Psoas muscle (tissue), 8 donors: ENCODE measurements around the gene RGS1. TPM values are rescaled to one million over a fixed set of nuclear protein-coding genes. Genes with fewer than 3 reads are reported as not detected.

Experiments
- ATAC-seq, 4 donors: fragments of 200-7000 bp; cut with Tn5 transposase; one replicate each; pipeline ENCODE4 v1.9.1; 2020; ENCODE audit warnings: moderate library complexity in 3 of 4, mild to moderate bottlenecking in 2 of 4
- DNase-seq, 2 donors: peaks; one replicate each; pipeline ENCODE4 v3.0.0-alpha.2; 2020
- H3K27ac ChIP-seq: fragments of 200-600 bp; one replicate; pipeline ENCODE4 v1.8.0; 2022
- H3K27me3 ChIP-seq, 3 donors: fragments of 200-600 bp in 1 of 3; one replicate each; pipeline versions ENCODE4 v1.6.1 to v1.8.0; 2013 to 2022; ENCODE audit warnings: low read length in 2 of 3, mild to moderate bottlenecking in 2 of 3, moderate library complexity in 1 of 3; ENCODE audit not compliant: insufficient read depth in 3 of 3
- H3K36me3 ChIP-seq, 2 donors: fragments of 200-600 bp in 1 of 2; one replicate each; pipeline versions ENCODE4 v1.6.1 to v1.8.0; 2013 to 2022; ENCODE audit warnings: low read depth in 1 of 2, mild to moderate bottlenecking in 1 of 2, moderate library complexity in 1 of 2; ENCODE audit not compliant: insufficient read depth in 1 of 2
- H3K4me1 ChIP-seq: fragments of 200-600 bp; one replicate; pipeline ENCODE4 v1.8.0; 2022
- H3K4me3 ChIP-seq: fragments of 200-600 bp; one replicate; pipeline ENCODE4 v1.8.0; 2022; ENCODE audit warnings: mild to moderate bottlenecking
- H3K9me3 ChIP-seq: fragments of 200-600 bp; one replicate; pipeline ENCODE4 v1.8.0; 2022
- WGBS, 3 donors: extraction: QIAGEN DNeasy Blood & Tissue Kit; methylation state at CpG; one replicate each; pipeline versions ENCODE4 v1.1.6 to v1.1.7; 2013; 5-methylcytosine and 5-hydroxymethylcytosine counted together
- intact Hi-C, 2 donors: fragments of 100-400 bp; cut with DNase I; formaldehyde crosslinking; loops; one replicate each; pipeline versions ENCODE4 v1.11.0 to v1.14.2; 2022
- polyA plus RNA-seq, 3 donors: library from polyadenylated mRNA; stranded (reverse); fragments of 200-250 nt; gene quantifications; one replicate each; pipeline ENCODE4 v1.2.3, GENCODE V29; 2013
- total RNA-seq, 4 donors: library from RNA; stranded (reverse); fragmentation: NEBNext Ultra II Directional in 2 of 4; extraction: Animal tissue kit (Norgen Biotek cat#: 25700) in 2 of 4; gene quantifications; one replicate each; pipeline versions ENCODE4 v1.2.1 to v1.2.4, GENCODE V29; 2021 to 2023
- TF ChIP-seq, protein P1 (sequence below): fragments of 200-600 bp; IDR thresholded peaks from one replicate; pipeline ENCODE4 v1.8.0; 2022; ENCODE audit warnings: antibody characterized with exemption
- donor health status: healthy with polysubstance abuse.
- donor health status: DM: no; HTN: no; CAD: no; lungs with moderate emphysema.
- donor health status: Bipolar disorder and iron deficiency.
- donor health status: healthy.
- donor health status: DM: yes; HTN: yes; CAD: no.
- donor health status: DM: no; HTN: no; CAD: no.
- donor health status: DM: no; HTN: no; CAD: no.
- donor health status: DM: yes; HTN: yes; CAD: no.

The RGS1 gene
- total and polyA plus RNA-seq, 7 donors, result 0.06 to 1.7 (median 1.3) TPM

DNA sequence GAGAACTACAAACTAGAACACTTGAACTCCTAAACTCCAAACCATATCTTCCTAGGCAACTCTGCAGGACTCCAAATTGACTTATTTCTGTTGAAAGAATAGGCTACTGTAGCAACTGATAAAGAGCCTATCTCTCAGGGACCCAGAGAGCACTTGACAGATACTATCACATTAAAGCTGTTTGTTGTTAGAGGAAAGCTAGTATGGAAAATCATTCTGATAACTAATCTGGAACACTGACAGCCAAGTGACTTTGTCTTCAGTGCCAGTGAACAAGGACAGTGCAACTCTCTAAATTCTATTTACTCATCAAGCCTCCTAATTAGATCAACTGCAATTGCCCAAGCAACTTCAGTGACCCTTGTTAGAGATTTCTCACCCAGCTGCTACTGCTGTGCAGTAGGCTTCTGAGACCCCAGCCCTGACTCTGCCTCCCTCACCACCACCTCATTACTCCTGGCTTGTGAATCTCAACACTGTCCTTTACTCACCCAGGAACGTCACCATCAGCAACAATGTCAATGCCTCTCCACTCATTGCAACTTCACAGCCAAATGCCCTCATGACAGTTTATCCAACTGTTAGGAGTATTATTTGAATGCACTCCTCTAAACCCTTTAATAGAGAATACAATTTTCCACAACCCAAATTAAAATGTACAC is 53.0 kb downstream of the RGS1 start:
- intact Hi-C loops, result no loop called here
- WGBS, 3 donors, result 84 to 96% (median 95%) methylated on average over 1 of the region's 1 CpG
- Histone ChIP-seq H3K27ac (no peak overlapping the region), H3K27me3 (no peaks in the 10 kb centered on the region), H3K9me3 (no peaks in the 10 kb centered on the region), H3K4me1 (no peaks in the 10 kb centered on the region), H3K4me3 (no peak overlapping the region), H3K36me3 (no peaks in the 10 kb centered on the region)
- ATAC-seq (no peak), DNase-seq (no peak)
- TF ChIP-seq, protein P1, sequence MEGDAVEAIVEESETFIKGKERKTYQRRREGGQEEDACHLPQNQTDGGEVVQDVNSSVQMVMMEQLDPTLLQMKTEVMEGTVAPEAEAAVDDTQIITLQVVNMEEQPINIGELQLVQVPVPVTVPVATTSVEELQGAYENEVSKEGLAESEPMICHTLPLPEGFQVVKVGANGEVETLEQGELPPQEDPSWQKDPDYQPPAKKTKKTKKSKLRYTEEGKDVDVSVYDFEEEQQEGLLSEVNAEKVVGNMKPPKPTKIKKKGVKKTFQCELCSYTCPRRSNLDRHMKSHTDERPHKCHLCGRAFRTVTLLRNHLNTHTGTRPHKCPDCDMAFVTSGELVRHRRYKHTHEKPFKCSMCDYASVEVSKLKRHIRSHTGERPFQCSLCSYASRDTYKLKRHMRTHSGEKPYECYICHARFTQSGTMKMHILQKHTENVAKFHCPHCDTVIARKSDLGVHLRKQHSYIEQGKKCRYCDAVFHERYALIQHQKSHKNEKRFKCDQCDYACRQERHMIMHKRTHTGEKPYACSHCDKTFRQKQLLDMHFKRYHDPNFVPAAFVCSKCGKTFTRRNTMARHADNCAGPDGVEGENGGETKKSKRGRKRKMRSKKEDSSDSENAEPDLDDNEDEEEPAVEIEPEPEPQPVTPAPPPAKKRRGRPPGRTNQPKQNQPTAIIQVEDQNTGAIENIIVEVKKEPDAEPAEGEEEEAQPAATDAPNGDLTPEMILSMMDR, result no peak

DNA sequence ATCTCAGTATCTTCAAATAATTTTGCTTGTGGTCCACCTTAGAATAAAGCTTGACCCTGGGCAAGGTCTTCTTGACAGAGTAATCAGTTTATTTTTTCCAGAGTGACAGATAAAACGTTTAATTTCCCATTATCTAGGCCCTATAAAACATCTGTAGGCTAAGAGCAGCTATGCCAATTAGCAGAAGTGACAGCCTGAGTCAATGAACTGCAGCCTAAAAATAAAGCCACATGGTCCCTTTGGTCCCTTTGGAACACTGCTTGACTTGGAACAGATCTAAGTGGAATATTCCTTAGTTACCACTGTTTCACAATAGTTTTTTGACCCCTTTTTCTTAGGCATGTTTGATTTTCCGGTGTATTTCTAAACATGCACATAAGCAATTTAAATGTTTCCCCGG is 54.0 kb downstream of the RGS1 start:
- H3K27ac ChIP-seq, result no peak overlapping the region
- TF ChIP-seq, protein P1, result no peak
- WGBS, 3 donors, result 54 to 66% (median 62%) methylated on average over 3 of the region's 3 CpGs
- no peak overlapping the region for H3K4me3 ChIP-seq
- H3K4me1 ChIP-seq, result no peaks in the 10 kb centered on the region
- no peaks in the 10 kb centered on the region for H3K36me3 ChIP-seq
- intact Hi-C loops, result no loop called here
- H3K27me3 ChIP-seq, result no peaks in the 10 kb centered on the region
- DNase-seq (no peak), ATAC-seq (no peak)
- H3K9me3 ChIP-seq, result no peaks in the 10 kb centered on the region

Other genes with a start within 250 kb of the RGS1 start
- gene RGS13, start 60.4 kb downstream of the RGS1 start, total RNA-seq, result under 1 TPM in 3 of 4 donors, not detected in 1; 0.11 to 0.25 (median 0.20) TPM
- under 1 TPM in 2 of 3 donors, not detected in 1; 0.03 to 0.04 TPM for gene RGS13, start 60.4 kb downstream of the RGS1 start, polyA plus RNA-seq
- gene RGS2, start 233.3 kb downstream of the RGS1 start, total RNA-seq, result 1 to 10 TPM; 3.5 to 4.7 (median 3.8) TPM
- gene RGS2, start 233.3 kb downstream of the RGS1 start, polyA plus RNA-seq, result 10 to 100 TPM in 1 of 3 donors, 1 to 10 TPM in 2; 1.9 to 47.6 (median 4.5) TPM